NCI-H524 (cell line): ENCODE measurements around the gene SEZ6L.

Experiments used
- DNase-seq, 2 experiments: peaks; one replicate each; lab custom pipeline; 2025; lab: John Stamatoyannopoulos, UW

SEZ6L gene

DNA sequence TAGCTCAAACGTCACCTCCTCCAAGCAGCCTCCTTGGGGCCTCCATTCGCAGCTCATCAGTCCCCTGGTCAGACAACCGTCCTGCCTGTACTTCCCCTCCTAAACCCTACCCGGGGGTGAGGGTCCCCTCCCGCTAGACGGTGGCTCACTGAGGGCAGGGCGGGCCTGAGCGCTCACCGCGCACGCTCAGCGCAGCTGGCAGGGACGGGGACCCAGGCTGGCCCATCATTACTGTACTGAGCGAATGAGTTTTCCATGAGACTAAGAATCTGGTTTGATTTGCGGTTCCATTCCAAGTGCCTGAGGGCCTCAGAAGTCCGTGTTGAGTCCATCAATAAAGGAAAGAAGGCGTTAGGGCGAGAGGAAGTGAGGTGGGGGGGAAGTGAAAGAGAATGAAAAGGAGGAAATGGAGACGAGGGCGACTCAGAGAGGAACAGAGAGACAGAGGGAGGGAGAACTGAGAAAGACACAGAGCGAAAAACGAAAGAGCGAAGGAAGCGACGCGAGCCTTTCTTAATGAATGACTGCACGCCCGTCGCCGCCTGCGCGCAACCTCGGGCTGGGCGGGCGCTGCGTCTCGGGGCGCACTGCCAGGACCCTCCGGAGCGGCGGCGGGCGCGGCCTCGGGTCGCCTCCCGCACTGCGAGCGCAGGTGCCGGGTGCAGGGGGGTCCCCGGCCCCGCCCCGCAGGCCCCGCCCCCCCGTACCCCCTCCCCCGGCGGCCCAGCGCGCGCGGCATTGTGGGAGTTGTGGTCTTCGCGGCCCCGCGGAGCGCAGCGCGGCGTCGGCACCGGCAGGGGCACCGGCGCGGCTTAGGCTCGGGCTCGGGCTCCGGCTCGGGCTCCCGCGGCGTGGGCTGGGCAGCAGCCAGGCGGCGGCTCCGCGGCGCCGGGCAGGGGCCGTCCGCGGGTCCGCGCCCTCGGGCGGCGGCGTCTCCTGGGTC is 259.5 kb downstream of the SEZ6L start, which contains the start of gene ASPHD2:
ASPHD2 (plus strand) TSS at position 746 of the 943 bp plus-strand sequence. CDS start 4,356 bp downstream, outside the sequence.
- DNase-seq: peak; percentile 38 to 67

DNA sequence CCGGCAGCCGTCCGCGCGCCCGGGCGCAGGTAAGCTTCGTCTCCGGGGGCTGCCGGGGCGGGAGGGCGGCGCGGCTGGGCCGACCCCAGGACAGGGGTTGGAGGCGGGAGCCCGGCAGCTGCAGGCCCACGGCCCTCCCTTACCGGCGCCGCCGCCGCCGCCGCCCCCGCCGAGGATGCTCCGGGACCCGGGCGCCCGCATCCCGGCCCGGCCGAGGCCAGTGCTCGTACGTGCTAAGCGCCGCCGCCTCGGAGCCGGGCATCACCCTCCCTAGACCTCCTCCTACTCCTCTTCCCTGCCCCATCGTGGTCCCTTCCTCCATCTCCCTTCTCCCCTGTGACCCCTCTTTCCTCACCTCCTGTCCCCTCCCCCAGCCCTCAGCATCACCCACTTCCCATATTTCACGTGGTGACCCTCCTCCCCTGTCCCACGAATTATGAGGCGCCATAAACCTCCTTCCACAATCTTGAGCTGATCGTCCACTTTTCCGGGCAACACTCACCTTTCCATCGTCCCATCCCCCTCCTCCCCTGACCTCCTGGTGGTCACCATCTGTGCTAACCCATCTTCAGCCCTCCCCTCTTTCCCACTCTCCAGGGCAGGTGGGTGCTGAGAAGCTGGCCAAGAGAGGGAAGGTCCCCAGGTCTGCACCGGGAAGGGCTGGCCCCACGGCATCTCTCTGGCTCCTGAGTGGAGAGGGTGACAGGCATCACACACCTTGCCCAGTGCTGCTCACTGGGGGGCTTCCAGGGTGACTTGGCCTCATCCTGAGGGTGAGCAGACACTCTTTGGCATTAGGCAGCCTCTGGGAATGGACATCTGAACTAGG is 260.4 kb downstream of the SEZ6L start:
- DNase-seq: no peak

DNA sequence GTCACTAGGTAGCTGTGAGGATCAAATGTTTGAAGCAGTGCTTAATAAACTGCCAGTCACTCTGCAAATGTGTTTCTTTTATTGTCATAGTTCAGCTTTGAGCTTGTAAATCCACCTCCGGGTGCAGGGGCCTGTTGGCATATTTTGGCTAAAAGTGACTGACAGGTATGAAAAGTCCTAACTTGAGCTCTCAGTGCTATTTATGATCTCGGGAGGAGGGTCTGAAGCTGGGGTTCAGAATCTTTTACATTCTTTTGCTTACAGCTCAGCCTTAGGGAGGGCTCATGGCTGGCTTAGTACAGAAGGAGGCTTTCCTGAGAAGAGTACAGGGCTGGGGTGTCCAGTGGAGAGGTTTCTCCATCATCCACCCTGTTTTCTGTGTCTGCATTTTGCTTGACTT is 261.3 kb downstream of the SEZ6L start:
- no peak for DNase-seq

DNA sequence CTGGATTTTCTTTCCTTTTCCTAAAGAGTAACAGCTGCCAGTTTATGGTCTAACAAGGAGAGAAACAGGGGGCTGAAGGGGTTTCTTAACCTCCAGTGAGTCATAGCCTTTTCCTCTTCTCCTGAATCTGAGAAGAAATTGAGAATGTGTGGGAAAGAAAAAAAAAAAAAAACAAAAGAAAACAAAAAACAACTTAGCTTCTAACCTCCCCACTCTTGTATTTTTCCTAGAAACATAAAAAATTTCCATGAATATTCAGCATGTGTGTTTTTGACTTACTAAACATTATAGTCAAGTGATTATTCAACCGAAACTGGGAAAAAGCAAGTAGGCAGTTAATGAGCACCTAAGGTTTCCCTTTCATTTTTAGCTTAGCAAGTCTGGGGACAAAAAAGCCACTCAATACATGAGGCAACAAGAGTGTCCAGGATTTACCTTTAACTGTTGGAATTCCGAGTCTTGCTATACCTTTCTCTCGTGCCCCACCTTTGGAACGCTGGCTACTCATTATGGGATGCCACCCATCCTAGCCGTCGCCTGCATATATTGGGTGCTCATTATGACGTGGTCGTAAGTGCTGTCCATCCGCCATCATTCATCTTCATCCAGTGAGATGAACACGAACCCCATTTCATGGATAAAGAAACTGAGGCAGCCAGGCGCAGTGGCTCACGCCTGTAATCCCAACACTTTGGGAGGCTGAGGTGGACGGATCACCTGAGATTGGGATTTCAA is 262.2 kb downstream of the SEZ6L start:
- no peak for DNase-seq

DNA sequence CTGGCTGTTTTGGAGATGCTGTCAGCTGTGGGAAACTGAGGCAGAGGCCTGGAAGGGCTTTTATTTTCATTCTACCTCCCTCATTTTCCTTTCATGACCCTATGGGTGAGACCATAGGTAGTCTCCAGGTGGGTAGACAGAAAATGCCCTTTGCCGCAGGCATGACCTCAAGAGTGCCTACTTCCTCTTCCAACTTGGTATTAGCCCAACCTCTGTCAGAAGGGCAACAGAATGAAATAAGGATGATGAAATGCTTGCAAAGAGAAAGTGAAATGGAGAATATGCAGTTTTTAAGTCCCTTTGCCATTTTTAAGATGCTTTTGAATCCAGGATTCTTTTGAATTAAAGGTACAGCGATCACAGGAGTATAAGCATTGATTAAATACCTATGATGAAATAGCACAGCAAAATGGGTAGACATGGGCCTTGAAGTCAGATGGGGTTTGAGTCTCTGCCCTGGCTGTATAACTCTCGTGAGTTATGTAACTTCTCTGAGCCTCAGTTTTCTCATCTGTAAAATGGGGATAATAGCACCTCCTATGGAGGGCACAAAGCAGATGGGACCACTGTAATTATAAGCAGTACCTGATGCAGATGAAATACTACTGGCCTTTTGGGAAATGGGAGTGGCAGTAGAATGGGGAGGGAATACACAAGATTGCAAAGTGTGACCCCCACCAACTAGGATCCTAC is 263.5 kb downstream of the SEZ6L start:
- DNase-seq: no peak
